Mononuclear cell (primary cell): ENCODE data around the gene NABP2. TPM values are rescaled to one million over a fixed set of nuclear protein-coding genes. Genes with fewer than 3 reads are reported as not detected.
"Not testable (repeated sequence)": the region's sequence is repeated elsewhere in the genome, so short reads cannot be mapped to it uniquely, and the experiment has no call there.

Experiments
- H3K27me3 ChIP-seq: 2 replicates; pipeline ENCODE4 v1.6.0; 2011; ENCODE audit warnings: low read length, control low read depth; ENCODE audit not compliant: insufficient read depth
- H3K4me1 ChIP-seq: 2 replicates; pipeline ENCODE4 v1.5.1; 2011; ENCODE audit warnings: mild to moderate bottlenecking, low read length, control low read depth; ENCODE audit not compliant: insufficient read depth
- H3K4me3 ChIP-seq: 2 replicates; pipeline ENCODE4 v1.5.1; 2011; ENCODE audit warnings: mild to moderate bottlenecking, low read length, moderate library complexity
- H3K9me3 ChIP-seq: 2 replicates; pipeline ENCODE4 v1.5.1; 2011; ENCODE audit warnings: low read depth, mild to moderate bottlenecking, control low read depth, low read length
- total RNA-seq: library from RNA; depleted of rRNA; stranded (reverse); fragments of >200 nt; gene quantifications from one replicate; pipeline ENCODE4 v1.2.3, GENCODE V29; 2012

The NABP2 gene
- total RNA-seq = 8.9 TPM

- Histone ChIP-seq H3K27me3 (no peaks in the 10 kb centered on the region), H3K4me3 (peak within 1 kb of the TSS; percentile 57), H3K9me3 (no peaks in the 10 kb centered on the region), H3K4me1 (peaks cover 55% of the 10 kb centered on the region)
Observed at GRCh38 chr12:56224102-56224701, at the start of gene NABP2. Gene NABP2, plus strand, starts transcription at chr12:56224342. Its CDS starts 515 bp downstream, at chr12:56224857.

DNA sequence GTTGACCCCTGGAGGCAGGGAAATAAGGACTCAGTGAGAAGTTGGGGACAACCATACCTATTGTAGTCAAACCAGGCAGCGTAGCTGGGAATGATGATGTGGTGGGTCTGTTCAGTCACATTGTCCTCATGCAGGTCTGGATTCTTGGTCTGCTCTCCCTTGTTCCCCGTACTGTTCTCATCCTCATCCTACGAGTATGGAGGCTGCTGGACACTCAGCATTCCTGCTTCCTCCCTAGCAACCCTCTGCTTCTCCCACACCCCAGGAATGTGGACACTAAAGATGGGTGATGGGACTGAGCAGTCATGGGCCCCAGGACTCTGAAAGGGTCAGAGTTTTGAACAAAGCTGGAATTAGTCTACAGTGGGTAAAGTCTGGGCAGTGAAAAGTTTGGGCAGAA lies 45.8 kb upstream of the NABP2 start:
- peaks cover 7% of the 10 kb centered on the region for H3K4me1 ChIP-seq
- H3K4me3 ChIP-seq = no peak overlapping the region
- H3K9me3 ChIP-seq = no peaks in the 10 kb centered on the region
- H3K27me3 ChIP-seq = no peaks in the 10 kb centered on the region

GRCh38 chr12:56186957-56187356 lies 37.2 kb upstream of the NABP2 start:
- Histone ChIP-seq H3K4me1 (peaks cover 42% of the 10 kb centered on the region), H3K27me3 (no peaks in the 10 kb centered on the region), H3K9me3 (no peaks in the 10 kb centered on the region), H3K4me3 (no peak overlapping the region)

GRCh38 chr12:56188131-56188777 lies 35.9 kb upstream of the NABP2 start:
- peaks cover 35% of the 10 kb centered on the region for H3K4me1 ChIP-seq
- H3K4me3 ChIP-seq = peak overlapping the region; percentile 54
- no peaks in the 10 kb centered on the region for H3K27me3 ChIP-seq
- no peaks in the 10 kb centered on the region for H3K9me3 ChIP-seq

DNA sequence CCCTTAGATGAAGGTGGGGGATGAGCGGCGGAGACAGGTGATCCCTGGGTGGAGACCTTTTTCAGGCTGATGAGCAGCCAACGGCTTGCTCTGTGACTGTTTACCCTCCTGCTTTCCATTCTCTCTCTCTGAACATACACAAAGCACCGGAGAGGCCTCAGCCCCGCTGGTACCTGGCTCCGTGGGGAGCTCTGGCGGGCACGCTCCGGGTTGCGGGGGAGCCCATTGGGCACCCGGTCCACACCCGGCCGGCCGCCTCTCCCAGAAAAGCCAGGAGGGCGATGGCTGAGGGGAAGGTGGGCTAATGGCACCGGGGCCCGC lies 35.4 kb upstream of the NABP2 start:
- no peaks in the 10 kb centered on the region for H3K27me3 ChIP-seq
- H3K4me3 ChIP-seq = peak overlapping the region; percentile 54
- no peaks in the 10 kb centered on the region for H3K9me3 ChIP-seq
- peaks cover 35% of the 10 kb centered on the region for H3K4me1 ChIP-seq

DNA sequence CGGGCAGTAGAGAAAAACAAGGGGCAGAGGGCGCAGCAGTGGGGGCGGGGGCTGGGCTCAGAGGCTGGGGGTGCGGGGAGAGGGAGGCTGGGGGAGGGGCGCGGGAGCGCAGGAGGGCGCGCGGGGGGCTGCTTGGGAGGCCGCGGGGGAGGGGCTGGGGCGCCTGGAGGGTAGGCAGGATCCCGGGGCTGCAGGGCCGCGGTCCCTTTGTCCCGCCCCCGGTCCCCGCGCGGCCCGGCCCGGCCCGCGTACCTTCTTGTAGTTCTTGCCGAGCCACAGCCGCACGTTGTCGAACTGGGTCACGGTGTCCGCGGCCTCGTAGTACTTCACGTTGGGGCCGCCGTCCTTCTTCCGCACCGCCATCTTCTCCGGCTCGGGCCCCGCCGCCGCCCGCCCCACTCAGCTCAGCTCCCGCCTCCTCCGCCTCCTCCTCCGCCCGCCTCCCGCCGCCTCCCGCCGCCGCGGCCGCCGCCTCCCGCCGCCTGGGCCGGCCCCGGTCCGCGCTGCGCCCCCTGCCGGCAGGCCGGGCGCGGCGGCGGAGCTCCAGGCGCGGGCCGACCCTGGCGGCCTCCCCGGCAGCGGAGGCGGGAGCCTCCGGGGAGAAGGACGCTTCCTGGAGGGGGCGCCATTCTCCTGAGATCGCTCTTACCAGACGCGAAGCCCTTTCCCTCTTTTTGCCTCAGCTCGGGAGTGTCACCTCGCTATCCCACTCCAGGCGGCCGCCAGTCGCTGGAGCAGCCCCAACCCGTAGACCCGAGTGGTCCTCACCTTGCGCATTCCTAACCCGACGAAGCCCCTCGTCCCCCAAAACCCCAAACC lies 34.8 kb upstream of the NABP2 start, which contains the start of gene SMARCC2:
Gene SMARCC2 (minus strand): TSS at position 385 of the 819 bp plus-strand sequence. CDS start 22 bp downstream, at position 363.
- no peaks in the 10 kb centered on the region for H3K9me3 ChIP-seq
- H3K27me3 ChIP-seq = no peaks in the 10 kb centered on the region
- peak within 1 kb of the TSS; percentile 74 for H3K4me3 ChIP-seq
- peaks cover 35% of the 10 kb centered on the region for H3K4me1 ChIP-seq

- Histone ChIP-seq H3K4me1 (peaks cover 35% of the 10 kb centered on the region), H3K27me3 (no peaks in the 10 kb centered on the region), H3K9me3 (no peaks in the 10 kb centered on the region), H3K4me3 (peak overlapping the region; percentile 74)
Observed at GRCh38 chr12:56189918-56190694, 34.0 kb upstream of the NABP2 start.

- H3K9me3 ChIP-seq = no peaks in the 10 kb centered on the region
- no peak overlapping the region for H3K4me3 ChIP-seq
- no peaks in the 10 kb centered on the region for H3K27me3 ChIP-seq
- peaks cover 35% of the 10 kb centered on the region for H3K4me1 ChIP-seq
Observed at GRCh38 chr12:56190695-56191155, 33.4 kb upstream of the NABP2 start.

- Histone ChIP-seq H3K27me3 (no peaks in the 10 kb centered on the region), H3K4me1 (peaks cover 25% of the 10 kb centered on the region), H3K9me3 (no peaks in the 10 kb centered on the region), H3K4me3 (no peak overlapping the region)
Observed at GRCh38 chr12:56192582-56192981, 31.6 kb upstream of the NABP2 start.

- H3K27me3 ChIP-seq = no peaks in the 10 kb centered on the region
- no peaks in the 10 kb centered on the region for H3K9me3 ChIP-seq
- peaks cover 20% of the 10 kb centered on the region for H3K4me1 ChIP-seq
- H3K4me3 ChIP-seq = no peak overlapping the region
Observed at GRCh38 chr12:56193025-56193578, 31.0 kb upstream of the NABP2 start.

GRCh38 chr12:56196818-56197550 lies 27.2 kb upstream of the NABP2 start:
- not testable (repeated sequence) for H3K9me3 ChIP-seq, H3K4me1 ChIP-seq, H3K4me3 ChIP-seq, H3K27me3 ChIP-seq

GRCh38 chr12:56197921-56198635 lies 26.1 kb upstream of the NABP2 start:
- Histone ChIP-seq H3K4me3 (no peak overlapping the region), H3K27me3 (no peaks in the 10 kb centered on the region), H3K9me3 (no peaks in the 10 kb centered on the region), H3K4me1 (no peaks in the 10 kb centered on the region)

GRCh38 chr12:56198836-56199235 lies 25.3 kb upstream of the NABP2 start:
- H3K27me3 ChIP-seq = no peaks in the 10 kb centered on the region
- H3K4me3 ChIP-seq = no peak overlapping the region
- no peaks in the 10 kb centered on the region for H3K9me3 ChIP-seq
- no peaks in the 10 kb centered on the region for H3K4me1 ChIP-seq
